Urinary bladder (tissue), 4 donors: ENCODE measurements around the gene KCNJ4. TPM values are rescaled to one million over a fixed set of nuclear protein-coding genes. Genes with fewer than 3 reads are reported as not detected.

Experiments
- DNase-seq: peaks from one replicate; pipeline ENCODE4 v3.0.0-alpha.2; 2015; ENCODE audit errors: extremely low spot score
- H3K27ac ChIP-seq: one replicate; pipeline ENCODE4 v1.5.1; 2013; ENCODE audit warnings: low read depth, mild to moderate bottlenecking, moderate library complexity
- H3K36me3 ChIP-seq: one replicate; pipeline ENCODE4 v1.6.1; 2013; ENCODE audit warnings: mild to moderate bottlenecking, moderate library complexity; ENCODE audit not compliant: insufficient read depth
- H3K4me1 ChIP-seq: one replicate; pipeline ENCODE4 v1.6.1; 2013; ENCODE audit warnings: mild to moderate bottlenecking, moderate library complexity; ENCODE audit not compliant: insufficient read depth
- H3K4me3 ChIP-seq: one replicate; pipeline ENCODE4 v1.5.1; 2013; ENCODE audit warnings: low read depth, low read length
- WGBS: extraction: QIAGEN DNeasy Blood & Tissue Kit; methylation state at CpG from one replicate; pipeline ENCODE4 v1.1.7; 2013; 5-methylcytosine and 5-hydroxymethylcytosine counted together
- polyA plus RNA-seq: library from polyadenylated mRNA; stranded (reverse); fragments of 200-250 nt; gene quantifications from one replicate; pipeline ENCODE4 v1.2.3, GENCODE V29; 2013
- total RNA-seq: library from RNA; depleted of rRNA; stranded (reverse); fragments of >200 nt; gene quantifications from one replicate; pipeline ENCODE4 v1.2.3, GENCODE V29; 2014
- donor health status: healthy with polysubstance abuse.
- donor health status: healthy.

Gene KCNJ4
- total and polyA plus RNA-seq, 2 donors, result not detected

DNA sequence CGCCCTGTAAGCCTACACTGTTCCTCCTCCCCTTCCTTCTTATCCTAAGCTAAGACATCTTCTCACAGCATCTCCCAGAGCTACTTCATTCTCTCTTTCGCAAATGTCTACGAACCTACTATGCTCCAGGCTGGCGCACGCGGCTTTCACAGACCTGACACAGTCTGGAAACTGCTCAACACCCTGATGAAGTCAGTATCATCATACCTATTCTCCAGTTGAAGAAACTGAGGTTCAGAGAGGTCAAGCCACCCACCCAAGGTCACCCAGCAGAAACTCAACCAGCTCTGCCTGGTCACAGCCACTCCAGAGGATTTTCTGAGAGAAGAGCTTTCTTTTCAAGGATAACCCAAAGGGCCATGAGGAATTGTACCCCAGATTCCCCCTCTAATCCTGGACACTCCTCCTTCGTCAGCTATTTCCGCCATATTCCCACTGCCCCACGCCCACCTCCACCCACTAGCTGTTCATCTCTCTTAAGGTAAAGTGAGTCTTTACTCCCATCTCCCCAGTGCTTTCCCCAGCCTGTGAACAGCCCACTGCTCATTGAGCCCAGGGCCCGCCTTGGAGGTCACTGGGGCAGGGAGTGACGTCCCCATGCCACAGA lies 1.8 kb downstream of the KCNJ4 start:
- DNase-seq, result no peak
- Histone ChIP-seq H3K27ac (no peak overlapping the region), H3K4me1 (no peaks in the 10 kb centered on the region), H3K4me3 (no peak overlapping the region), H3K36me3 (no peaks in the 10 kb centered on the region)
- 83% methylated on average over 11 of the region's 11 CpGs for WGBS

GRCh38 chr22:38452373-38453065 lies 2.5 kb downstream of the KCNJ4 start:
- no peak for DNase-seq

DNA sequence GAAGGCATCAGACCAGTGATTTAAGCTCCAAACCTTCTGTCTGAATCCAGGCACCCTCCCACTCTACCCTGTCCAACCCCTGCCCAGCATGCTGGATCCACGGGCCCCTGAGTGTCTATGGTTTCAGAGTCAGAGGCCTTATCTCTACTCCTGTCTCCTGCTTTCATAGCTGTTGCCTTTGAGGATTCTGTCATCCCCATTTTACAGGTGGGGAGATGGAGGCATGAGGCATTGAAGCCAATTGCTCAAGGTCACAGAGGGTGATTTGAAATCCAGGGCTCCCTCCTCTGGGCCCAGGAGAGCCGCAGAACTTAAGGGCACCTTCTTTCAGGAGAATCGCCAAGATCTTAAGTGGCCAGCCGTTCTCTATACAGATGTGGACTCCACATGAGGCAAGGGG lies 3.1 kb downstream of the KCNJ4 start:
- Histone ChIP-seq H3K27ac (no peak overlapping the region), H3K4me3 (no peak overlapping the region), H3K4me1 (no peaks in the 10 kb centered on the region), H3K36me3 (no peaks in the 10 kb centered on the region)
- 85% methylated on average over 4 of the region's 4 CpGs for WGBS
- DNase-seq, result no peak

More at GRCh38 chr22:38452373-38453065, 2.5 kb downstream of the KCNJ4 start:
- WGBS, result 27% methylated on average over 25 of the region's 25 CpGs
- Histone ChIP-seq H3K4me1 (no peaks in the 10 kb centered on the region), H3K4me3 (no peak overlapping the region), H3K36me3 (no peaks in the 10 kb centered on the region), H3K27ac (no peak overlapping the region)

GRCh38 chr22:38451404-38451803 lies 3.6 kb downstream of the KCNJ4 start:
- H3K4me3 ChIP-seq, result no peak overlapping the region
- H3K27ac ChIP-seq, result no peak overlapping the region
- WGBS, result 91% methylated on average over 2 of the region's 2 CpGs
- H3K36me3 ChIP-seq, result no peaks in the 10 kb centered on the region
- DNase-seq, result no peak
- no peaks in the 10 kb centered on the region for H3K4me1 ChIP-seq

GRCh38 chr22:38450234-38450797 lies 4.7 kb downstream of the KCNJ4 start:
- H3K36me3 ChIP-seq, result no peaks in the 10 kb centered on the region
- WGBS, result 63% methylated on average over 11 of the region's 11 CpGs
- no peak overlapping the region for H3K4me3 ChIP-seq
- H3K27ac ChIP-seq, result no peak overlapping the region
- H3K4me1 ChIP-seq, result no peaks in the 10 kb centered on the region
- DNase-seq, result no peak

- Histone ChIP-seq H3K4me3 (no peak overlapping the region), H3K36me3 (no peaks in the 10 kb centered on the region), H3K27ac (no peak overlapping the region), H3K4me1 (no peaks in the 10 kb centered on the region)
- DNase-seq, result no peak
- 74% methylated on average over 18 of the region's 18 CpGs for WGBS
These were observed 5.2 kb downstream of the KCNJ4 start for GRCh38 chr22:38449776-38450175.

DNA sequence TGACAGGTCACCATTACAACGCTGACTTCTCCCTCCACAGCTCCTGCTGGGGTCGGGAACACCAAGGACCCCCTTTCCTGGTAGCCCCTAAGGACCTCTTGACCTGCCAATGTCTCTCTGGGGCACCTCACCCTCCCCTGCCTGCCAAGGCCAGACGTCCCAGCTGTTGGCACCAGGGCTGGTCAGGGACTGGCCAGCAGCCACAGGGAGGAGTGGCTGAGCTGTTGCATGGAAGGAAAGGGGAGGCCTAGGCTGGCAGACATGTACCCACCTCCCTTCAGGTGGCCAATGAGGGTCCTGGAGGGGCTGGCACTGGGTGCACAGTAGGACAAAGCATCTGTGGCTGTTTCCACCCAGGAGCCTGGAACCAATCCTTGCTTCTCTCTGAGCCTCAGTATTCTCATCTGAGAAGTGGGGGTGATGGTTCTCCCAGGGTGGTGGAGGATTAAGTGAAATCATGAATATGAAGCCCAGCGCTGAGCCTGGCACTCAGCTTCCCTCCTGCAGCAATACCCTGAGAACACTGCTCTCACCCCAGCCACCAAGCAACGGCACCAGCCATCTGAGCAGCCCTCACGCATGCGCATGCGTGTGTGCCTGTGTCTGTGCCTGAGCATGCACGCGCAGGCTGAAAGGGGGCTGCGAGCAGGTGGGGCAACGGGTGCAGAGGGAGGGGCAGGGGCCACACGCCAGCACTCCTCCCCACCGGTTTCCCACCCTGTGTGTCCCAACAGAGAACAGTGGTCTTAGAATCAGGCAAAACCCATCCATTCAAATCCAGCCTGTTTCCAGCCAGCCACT lies 5.9 kb downstream of the KCNJ4 start:
- no peaks in the 10 kb centered on the region for H3K4me1 ChIP-seq
- WGBS, result 80% methylated on average over 14 of the region's 14 CpGs
- H3K4me3 ChIP-seq, result no peak overlapping the region
- no peak for DNase-seq
- no peaks in the 10 kb centered on the region for H3K36me3 ChIP-seq
- H3K27ac ChIP-seq, result no peak overlapping the region

DNA sequence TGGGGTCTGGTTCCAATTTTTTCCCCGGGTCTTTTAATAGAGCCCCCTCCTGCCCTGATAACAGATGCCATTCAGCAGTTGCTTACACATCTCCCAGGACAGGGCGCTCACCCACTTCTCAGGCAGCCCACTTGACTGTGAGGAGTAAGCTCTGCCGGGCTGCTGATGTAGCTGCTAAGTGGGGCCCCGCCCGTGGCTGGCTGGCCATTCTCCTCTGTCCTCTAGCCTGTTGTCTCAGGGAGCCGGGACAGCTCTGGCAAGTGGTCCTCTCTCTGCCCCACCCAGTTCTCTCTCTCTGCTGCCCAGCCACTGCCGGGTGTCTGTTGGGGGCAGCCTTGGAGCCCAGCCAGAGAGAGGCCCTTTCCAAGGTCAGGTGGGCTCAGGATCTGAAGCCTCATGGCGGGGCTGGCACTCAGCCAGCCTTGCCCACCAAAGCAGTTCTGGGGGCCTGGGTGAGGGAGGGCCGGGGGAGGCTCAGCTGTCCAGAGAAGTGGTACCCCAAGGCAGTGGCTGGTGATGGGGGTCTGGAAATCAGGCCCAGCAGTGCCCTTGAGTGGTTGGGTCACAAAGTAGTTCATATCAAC lies 8.9 kb downstream of the KCNJ4 start:
- no peak for DNase-seq
- no peak overlapping the region for H3K27ac ChIP-seq
- no peaks in the 10 kb centered on the region for H3K36me3 ChIP-seq
- H3K4me3 ChIP-seq, result no peak overlapping the region
- H3K4me1 ChIP-seq, result no peaks in the 10 kb centered on the region
- 41% methylated on average over 9 of the region's 9 CpGs for WGBS

DNA sequence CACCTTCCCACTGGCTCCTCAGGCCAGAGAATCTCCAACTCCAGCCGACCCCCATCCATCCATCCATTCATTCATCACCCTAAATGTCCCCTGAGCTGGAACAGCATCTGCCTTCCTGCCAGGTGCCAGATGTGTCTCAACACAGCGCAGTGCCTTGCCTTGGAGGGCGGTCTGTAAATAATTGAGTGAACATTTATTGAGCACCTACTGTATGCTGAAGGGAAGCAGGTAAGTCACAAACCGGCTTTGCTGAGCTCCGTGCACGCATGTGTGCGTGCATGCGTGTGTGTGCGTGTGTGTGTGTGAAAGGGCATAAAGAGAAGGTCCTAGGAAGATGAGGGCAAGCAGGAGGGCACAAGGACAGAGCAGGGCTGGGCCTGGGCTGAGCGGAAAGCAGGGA lies 10.2 kb downstream of the KCNJ4 start:
- Histone ChIP-seq H3K4me1 (no peaks in the 10 kb centered on the region), H3K27ac (no peak overlapping the region), H3K4me3 (no peak overlapping the region), H3K36me3 (no peaks in the 10 kb centered on the region)
- WGBS, result 91% methylated on average over 10 of the region's 10 CpGs
- no peak for DNase-seq

GRCh38 chr22:38443628-38444521 lies 11.1 kb downstream of the KCNJ4 start:
- WGBS, result 57% methylated on average over 21 of the region's 21 CpGs
- Histone ChIP-seq H3K4me3 (no peak overlapping the region), H3K36me3 (no peaks in the 10 kb centered on the region), H3K27ac (no peak overlapping the region), H3K4me1 (no peaks in the 10 kb centered on the region)
- DNase-seq, result no peak

GRCh38 chr22:38442967-38443627 lies 11.9 kb downstream of the KCNJ4 start:
- Histone ChIP-seq H3K27ac (no peak overlapping the region), H3K36me3 (no peaks in the 10 kb centered on the region), H3K4me1 (no peaks in the 10 kb centered on the region), H3K4me3 (no peak overlapping the region)
- no peak for DNase-seq
- WGBS, result 65% methylated on average over 13 of the region's 13 CpGs

DNA sequence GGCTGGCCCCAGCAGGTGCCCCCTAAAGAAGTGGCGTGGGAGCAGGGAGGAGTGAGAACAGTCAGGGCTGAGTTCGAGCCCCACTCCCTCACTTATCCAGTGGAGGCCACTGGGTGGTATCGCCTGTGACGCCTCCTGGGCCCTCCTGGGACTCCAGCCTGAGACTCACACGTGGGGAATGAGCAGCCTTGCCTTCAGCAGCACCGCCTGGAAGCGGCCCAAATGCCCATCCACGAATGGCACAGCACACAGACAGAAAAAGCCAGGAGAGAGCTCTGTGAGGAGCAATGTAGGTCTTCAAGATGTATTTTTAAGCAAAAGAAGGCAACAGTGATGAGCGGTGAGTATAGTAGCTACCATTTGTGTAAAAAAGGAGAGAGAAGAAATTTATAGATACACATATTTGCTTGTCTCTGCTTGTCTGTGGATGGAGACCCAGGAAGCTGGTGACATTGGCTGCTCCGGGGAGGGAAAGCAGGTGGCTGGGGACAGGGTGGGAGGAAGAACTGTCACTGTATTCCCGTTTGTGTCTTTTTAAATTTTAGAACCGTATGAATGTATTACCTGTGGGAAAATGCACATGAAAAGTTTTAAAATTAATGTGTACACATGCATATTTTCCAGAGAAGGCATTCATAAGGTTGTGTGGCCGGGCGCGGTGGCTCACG lies 13.2 kb downstream of the KCNJ4 start:
- no peak for DNase-seq
- H3K4me1 ChIP-seq, result no peaks in the 10 kb centered on the region
- WGBS, result 69% methylated on average over 16 of the region's 16 CpGs

More for the DNA sequence above, 13.2 kb downstream of the KCNJ4 start:
- Histone ChIP-seq H3K4me3 (no peak overlapping the region), H3K27ac (no peak overlapping the region), H3K36me3 (no peaks in the 10 kb centered on the region)
